ENCODE results near the gene ZNF141. TPM values are rescaled to one million over a fixed set of nuclear protein-coding genes. Genes with fewer than 3 reads are reported as not detected.
"Not testable (repeated sequence)": the region's sequence is repeated elsewhere in the genome, so short reads cannot be mapped to it uniquely, and the experiment has no call there.

Gene ZNF141
- total RNA-seq, 1 experiment from 2014 or later, result 12.7 TPM

- Histone ChIP-seq H3F3A (ENCODE audit: insufficient read depth, low read depth) (no peaks in the 10 kb centered on the region), H3K27ac (no peak overlapping the region), H3K79me2 (ENCODE audit: low read depth) (no peaks in the 10 kb centered on the region), H3K4me2 (no peak overlapping the region), H3K4me3 (no peak overlapping the region), H3K27me3 (ENCODE audit: insufficient read depth, low read depth) (no peaks in the 10 kb centered on the region), H3K36me3 (ENCODE audit: low read depth) (no peaks in the 10 kb centered on the region), H3K9me3 (ENCODE audit: insufficient read depth, low read depth) (no peaks in the 10 kb centered on the region), H2AFZ (no peak overlapping the region), H4K20me1 (ENCODE audit: insufficient read depth) (no peaks in the 10 kb centered on the region), H3K4me1 (replicated peaks; ENCODE audit: insufficient read depth) (no peaks in the 10 kb centered on the region), H3K9me2 (ENCODE audit: insufficient read depth) (no peaks in the 10 kb centered on the region)
- BruUV-seq (replicated peaks), result no TSS peak
- ChIA-PET POLR2A (ENCODE audit: unreplicated experiment) (no interaction called here), CTCF (no interaction called here)
- no peak for DNase-seq
- no peak for TF ChIP-seq EZH2 (IDR thresholded peaks at IDR 0.05; ENCODE audit: low read depth)
- TF ChIP-seq, protein P1, sequence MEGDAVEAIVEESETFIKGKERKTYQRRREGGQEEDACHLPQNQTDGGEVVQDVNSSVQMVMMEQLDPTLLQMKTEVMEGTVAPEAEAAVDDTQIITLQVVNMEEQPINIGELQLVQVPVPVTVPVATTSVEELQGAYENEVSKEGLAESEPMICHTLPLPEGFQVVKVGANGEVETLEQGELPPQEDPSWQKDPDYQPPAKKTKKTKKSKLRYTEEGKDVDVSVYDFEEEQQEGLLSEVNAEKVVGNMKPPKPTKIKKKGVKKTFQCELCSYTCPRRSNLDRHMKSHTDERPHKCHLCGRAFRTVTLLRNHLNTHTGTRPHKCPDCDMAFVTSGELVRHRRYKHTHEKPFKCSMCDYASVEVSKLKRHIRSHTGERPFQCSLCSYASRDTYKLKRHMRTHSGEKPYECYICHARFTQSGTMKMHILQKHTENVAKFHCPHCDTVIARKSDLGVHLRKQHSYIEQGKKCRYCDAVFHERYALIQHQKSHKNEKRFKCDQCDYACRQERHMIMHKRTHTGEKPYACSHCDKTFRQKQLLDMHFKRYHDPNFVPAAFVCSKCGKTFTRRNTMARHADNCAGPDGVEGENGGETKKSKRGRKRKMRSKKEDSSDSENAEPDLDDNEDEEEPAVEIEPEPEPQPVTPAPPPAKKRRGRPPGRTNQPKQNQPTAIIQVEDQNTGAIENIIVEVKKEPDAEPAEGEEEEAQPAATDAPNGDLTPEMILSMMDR (conservative IDR thresholded peaks at IDR 0.05), result no peak
- intact Hi-C loops (cut with micrococcal nuclease; ENCODE audit: unreplicated experiment), result no loop called here
These were observed 66.4 kb downstream of the ZNF141 start for GRCh38 chr4:404006-404405.

- intact Hi-C loops (cut with micrococcal nuclease; ENCODE audit: unreplicated experiment); H3K9me3 ChIP-seq (ENCODE audit: insufficient read depth, low read depth); H3K36me3 ChIP-seq (ENCODE audit: low read depth); H2AFZ ChIP-seq; H3K4me3 ChIP-seq; H3F3A ChIP-seq (ENCODE audit: insufficient read depth, low read depth); H3K27ac ChIP-seq; H4K20me1 ChIP-seq (ENCODE audit: insufficient read depth); H3K27me3 ChIP-seq (ENCODE audit: insufficient read depth, low read depth); H3K79me2 ChIP-seq (ENCODE audit: low read depth); H3K9me2 ChIP-seq (ENCODE audit: insufficient read depth); H3K4me2 ChIP-seq; BruUV-seq (replicated peaks); POLR2A ChIA-PET (ENCODE audit: unreplicated experiment); H3K4me1 ChIP-seq (replicated peaks; ENCODE audit: insufficient read depth); CTCF ChIA-PET: not testable (repeated sequence)
- peak in 1 of 2 experiments; percentile 25 for DNase-seq
These were observed 70.7 kb downstream of the ZNF141 start for GRCh38 chr4:408321-408720.

DNA sequence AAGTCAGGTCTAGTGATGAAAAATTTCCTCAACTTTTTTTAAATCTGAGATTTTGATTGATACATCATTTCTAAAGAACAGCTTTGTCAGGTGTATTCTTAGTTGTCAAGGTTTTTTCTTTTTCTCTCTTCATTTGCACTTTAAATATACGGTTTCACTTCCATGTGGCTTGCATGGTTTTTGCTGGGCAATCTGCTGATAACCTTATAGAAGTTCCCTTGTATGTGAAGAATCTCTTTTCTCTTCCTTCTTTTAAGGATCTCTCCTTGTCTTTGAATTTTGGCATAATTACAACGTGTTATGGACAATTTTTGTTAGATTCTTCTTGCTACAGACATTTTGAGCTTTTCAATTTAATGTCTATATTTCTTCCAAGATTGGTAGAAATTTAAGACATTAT lies 85.0 kb downstream of the ZNF141 start:
- H3K9me2 ChIP-seq (ENCODE audit: insufficient read depth), result no peaks in the 10 kb centered on the region
- no peaks in the 10 kb centered on the region for H4K20me1 ChIP-seq (ENCODE audit: insufficient read depth)
- no peak overlapping the region for H3K4me2 ChIP-seq
- no peak overlapping the region for H3K27ac ChIP-seq
- peaks cover 9% of the 10 kb centered on the region for H3F3A ChIP-seq (ENCODE audit: insufficient read depth, low read depth)
- TF ChIP-seq EZH2 (IDR thresholded peaks at IDR 0.05; ENCODE audit: low read depth), result no peak
- TF ChIP-seq, protein P1 (conservative IDR thresholded peaks at IDR 0.05), result no peak
- no TSS peak for BruUV-seq (replicated peaks)
- H3K36me3 ChIP-seq (ENCODE audit: low read depth), result 0 out of 2 replicates have a peak, but pooled peaks cover 4% of the 10 kb centered on the region
- ChIA-PET CTCF (no interaction called here), POLR2A (ENCODE audit: unreplicated experiment) (no interaction called here)
- intact Hi-C loops (cut with micrococcal nuclease; ENCODE audit: unreplicated experiment), result no loop called here
- no peak overlapping the region for H2AFZ ChIP-seq
- no peak for DNase-seq
- H3K4me3 ChIP-seq, result no peak overlapping the region
- H3K4me1 ChIP-seq (replicated peaks; ENCODE audit: insufficient read depth), result no peaks in the 10 kb centered on the region
- H3K27me3 ChIP-seq (ENCODE audit: insufficient read depth, low read depth), result no peaks in the 10 kb centered on the region
- no peaks in the 10 kb centered on the region for H3K79me2 ChIP-seq (ENCODE audit: low read depth)
- peaks cover 35% of the 10 kb centered on the region for H3K9me3 ChIP-seq (ENCODE audit: insufficient read depth, low read depth)

Small RNA genes lying within 50 kb of the gene (microRNA-seq; reads per million reads assigned to microRNA genes)
- gene MIR571 (ENCODE audit: borderline number of aligned reads, borderline replicate concordance), result not detected

Other genes starting within 250 kb of the ZNF141 start
- 3.5 and 5.6 TPM in 2 replicates for gene ZNF718, start 213.3 kb upstream of the ZNF141 start, total RNA-seq (2021)
- gene ZNF732, start 32.3 kb upstream of the ZNF141 start, total RNA-seq (2021), result not detected in 2 replicates
- 18.2 and 25.9 TPM in 2 replicates for gene ZNF721, start 161.3 kb downstream of the ZNF141 start, total RNA-seq (2021)
- 67.0 and 78.8 TPM in 2 replicates for gene PIGG, start 161.4 kb downstream of the ZNF141 start, total RNA-seq (2021)
- gene TMEM271, start 238.5 kb downstream of the ZNF141 start, total RNA-seq (2021), result not detected in 2 replicates